CD4-positive, alpha-beta T cell treated with Interleukin-10 for 1 hour (primary cell): ENCODE measurements around the gene CDC25B.
"Not testable (repeated sequence)": the region's sequence is repeated elsewhere in the genome, so short reads cannot be mapped to it uniquely, and the experiment has no call there.

Source experiments
- DNase-seq: peaks from one replicate; pipeline ENCODE4 v3.0.0-alpha.2; 2020

CDC25B gene

GRCh38 chr20:3811467-3812258 is 15.6 kb downstream of the CDC25B start:
- DNase-seq = peak; percentile 92

- DNase-seq = no peak
These were observed 16.2 kb downstream of the CDC25B start for GRCh38 chr20:3812259-3812681.

GRCh38 chr20:3812975-3813847 is 17.1 kb downstream of the CDC25B start:
- no peak for DNase-seq

GRCh38 chr20:3813848-3814581 is 17.9 kb downstream of the CDC25B start:
- peak; percentile 34 for DNase-seq

GRCh38 chr20:3814928-3815495 is 18.9 kb downstream of the CDC25B start:
- DNase-seq = no peak

GRCh38 chr20:3815703-3816315 is 19.7 kb downstream of the CDC25B start:
- peak; percentile 57 for DNase-seq

- DNase-seq = peak; percentile 38
These were observed 22.3 kb downstream of the CDC25B start for GRCh38 chr20:3818155-3819151.

GRCh38 chr20:3819411-3820047 is 23.4 kb downstream of the CDC25B start:
- no peak for DNase-seq

GRCh38 chr20:3820048-3820900 is 24.2 kb downstream of the CDC25B start, which contains the start of gene AP5S1:
Gene AP5S1, plus strand, starts transcription at chr20:3820547. Its CDS starts 1,571 bp downstream, at chr20:3822118.
- DNase-seq = peak; percentile 93

- DNase-seq = no peak
These were observed 25.0 kb downstream of the CDC25B start for GRCh38 chr20:3820901-3821727.

- DNase-seq = no peak
These were observed 25.9 kb downstream of the CDC25B start for GRCh38 chr20:3821996-3822395.

GRCh38 chr20:3823881-3824280 is 27.8 kb downstream of the CDC25B start:
- no peak for DNase-seq

GRCh38 chr20:3825526-3825925 is 29.4 kb downstream of the CDC25B start:
- DNase-seq = no peak

GRCh38 chr20:3826420-3826819 is 30.3 kb downstream of the CDC25B start:
- no peak for DNase-seq

- DNase-seq = no peak
These were observed 32.7 kb downstream of the CDC25B start for GRCh38 chr20:3828798-3829197.

- not testable (repeated sequence) for DNase-seq
These were observed 33.8 kb downstream of the CDC25B start for GRCh38 chr20:3829891-3830290.

- no peak for DNase-seq
These were observed 40.0 kb downstream of the CDC25B start for GRCh38 chr20:3836132-3836531.

GRCh38 chr20:3839328-3839727 is 43.2 kb downstream of the CDC25B start:
- no peak for DNase-seq
